Measurements from ENCODE around the gene SAMD13. TPM values are rescaled to one million over a fixed set of nuclear protein-coding genes. Genes with fewer than 3 reads are reported as not detected.

SAMD13 gene
- total and polyA plus RNA-seq, 2 of the 8 experiments (the other 6 are each of a cell fraction or from before 2014, with no cell fraction given) = 0.86 to 2.3 TPM

GRCh38 chr1:84376000-84376910 is 74.7 kb downstream of the SAMD13 start (continued):
- TF ChIP-seq CHD7 (IDR thresholded peaks at IDR 0.05; ENCODE audit: insufficient replicate concordance, low read length) (no peak), JUN (IDR thresholded peaks at IDR 0.05; ENCODE audit: low read depth, low read length) (no peak), HDAC6 (IDR thresholded peaks at IDR 0.05; ENCODE audit: low read depth, low read length) (no peak), RAD21 (IDR thresholded peaks at IDR 0.05 in 1 of 2, conservative IDR thresholded peaks at IDR 0.05 in 1 of 2; ENCODE audit: low read depth in 2 of 2, low read length in 2 of 2) (no peak), TBP (IDR thresholded peaks at IDR 0.05; ENCODE audit: low read depth, low read length) (no peak), GABPA (IDR thresholded peaks at IDR 0.05; ENCODE audit: borderline replicate concordance, insufficient read depth, low read length) (no peak), ZNF274 (IDR thresholded peaks at IDR 0.05; ENCODE audit: borderline replicate concordance, extremely low read depth, low read length) (no peak), TAF1 (IDR thresholded peaks at IDR 0.05; ENCODE audit: low read depth, low read length) (no peak), SUZ12 (IDR thresholded peaks at IDR 0.05; ENCODE audit: low read length) (no peak)
